ENCODE results near the gene FOS.
"Not testable (repeated sequence)": the region's sequence is repeated elsewhere in the genome, so short reads cannot be mapped to it uniquely, and the experiment has no call there.

FOS gene

GRCh38 chr14:75278422-75279152 lies at the start of gene FOS:
Gene FOS, plus strand, starts transcription at chr14:75278828. Its CDS starts 155 bp downstream, at chr14:75278983.
- Histone ChIP-seq H3K36me3 (ENCODE audit: control insufficient read depth, insufficient read depth, low read length) (peaks cover 17% of the 10 kb centered on the region), H3K27ac (ENCODE audit: low read depth, low read length) (peak within 1 kb of the TSS; percentile 99), H3K4me1 (ENCODE audit: control insufficient read depth, insufficient read depth, low read length) (peaks cover 19% of the 10 kb centered on the region), H3K27me3 (ENCODE audit: control insufficient read depth, insufficient read depth, low read length) (no peaks in the 10 kb centered on the region), H3K4me3 (ENCODE audit: low read length) (peak within 1 kb of the TSS; percentile 92), H3K9ac (ENCODE audit: low read length) (peak within 1 kb of the TSS; percentile 91)

GRCh38 chr14:75229661-75230139 lies 48.9 kb upstream of the FOS start:
- Histone ChIP-seq H3K36me3 (ENCODE audit: control insufficient read depth, insufficient read depth, low read length) (no peaks in the 10 kb centered on the region), H3K27me3 (ENCODE audit: control insufficient read depth, insufficient read depth, low read length) (no peaks in the 10 kb centered on the region), H3K27ac (ENCODE audit: low read depth, low read length) (no peak overlapping the region), H3K9ac (ENCODE audit: low read length) (no peak overlapping the region), H3K4me3 (ENCODE audit: low read length) (no peak overlapping the region), H3K4me1 (ENCODE audit: control insufficient read depth, insufficient read depth, low read length) (no peaks in the 10 kb centered on the region)

- H3K9ac ChIP-seq (ENCODE audit: low read length), result no peak overlapping the region
- no peaks in the 10 kb centered on the region for H3K4me1 ChIP-seq (ENCODE audit: control insufficient read depth, insufficient read depth, low read length)
- no peaks in the 10 kb centered on the region for H3K36me3 ChIP-seq (ENCODE audit: control insufficient read depth, insufficient read depth, low read length)
- H3K27ac ChIP-seq (ENCODE audit: low read depth, low read length), result no peak overlapping the region
- H3K4me3 ChIP-seq (ENCODE audit: low read length), result no peak overlapping the region
- H3K27me3 ChIP-seq (ENCODE audit: control insufficient read depth, insufficient read depth, low read length), result no peaks in the 10 kb centered on the region
Measured at GRCh38 chr14:75230140-75230792, 48.4 kb upstream of the FOS start.

DNA sequence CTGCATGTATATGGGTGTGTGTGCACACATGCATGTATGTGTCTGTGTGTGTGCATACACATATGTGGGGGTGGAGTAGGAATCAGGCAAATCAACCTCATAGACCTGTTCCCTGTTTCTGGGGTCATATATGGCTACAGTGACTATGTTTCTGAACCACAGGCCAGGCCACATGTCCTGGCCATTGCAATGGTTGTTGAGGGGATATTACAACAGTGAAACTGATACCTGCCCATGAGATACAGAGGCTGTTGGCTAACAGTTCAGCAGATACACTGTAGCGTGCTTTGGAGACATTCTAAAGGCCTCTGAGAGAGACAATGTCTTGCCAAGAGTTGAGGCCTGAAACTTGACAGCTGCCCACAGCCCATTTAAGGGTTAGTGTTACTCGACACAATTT lies 47.3 kb upstream of the FOS start:
- H3K27ac ChIP-seq (ENCODE audit: low read depth, low read length), result no peak overlapping the region
- no peak overlapping the region for H3K4me3 ChIP-seq (ENCODE audit: low read length)
- no peaks in the 10 kb centered on the region for H3K4me1 ChIP-seq (ENCODE audit: control insufficient read depth, insufficient read depth, low read length)
- H3K36me3 ChIP-seq (ENCODE audit: control insufficient read depth, insufficient read depth, low read length), result no peaks in the 10 kb centered on the region
- H3K27me3 ChIP-seq (ENCODE audit: control insufficient read depth, insufficient read depth, low read length), result no peaks in the 10 kb centered on the region
- no peak overlapping the region for H3K9ac ChIP-seq (ENCODE audit: low read length)

- Histone ChIP-seq H3K4me3 (ENCODE audit: low read length) (no peak overlapping the region), H3K4me1 (ENCODE audit: control insufficient read depth, insufficient read depth, low read length) (no peaks in the 10 kb centered on the region), H3K36me3 (ENCODE audit: control insufficient read depth, insufficient read depth, low read length) (no peaks in the 10 kb centered on the region), H3K27ac (ENCODE audit: low read depth, low read length) (no peak overlapping the region), H3K9ac (ENCODE audit: low read length) (no peak overlapping the region), H3K27me3 (ENCODE audit: control insufficient read depth, insufficient read depth, low read length) (no peaks in the 10 kb centered on the region)
Measured at GRCh38 chr14:75232191-75232590, 46.4 kb upstream of the FOS start.

- Histone ChIP-seq H3K4me1 (ENCODE audit: control insufficient read depth, insufficient read depth, low read length) (peaks cover 3% of the 10 kb centered on the region), H3K36me3 (ENCODE audit: control insufficient read depth, insufficient read depth, low read length) (no peaks in the 10 kb centered on the region), H3K27me3 (ENCODE audit: control insufficient read depth, insufficient read depth, low read length) (no peaks in the 10 kb centered on the region), H3K9ac (ENCODE audit: low read length) (no peak overlapping the region), H3K27ac (ENCODE audit: low read depth, low read length) (no peak overlapping the region), H3K4me3 (ENCODE audit: low read length) (no peak overlapping the region)
Measured at GRCh38 chr14:75232597-75232996, 46.0 kb upstream of the FOS start.

DNA sequence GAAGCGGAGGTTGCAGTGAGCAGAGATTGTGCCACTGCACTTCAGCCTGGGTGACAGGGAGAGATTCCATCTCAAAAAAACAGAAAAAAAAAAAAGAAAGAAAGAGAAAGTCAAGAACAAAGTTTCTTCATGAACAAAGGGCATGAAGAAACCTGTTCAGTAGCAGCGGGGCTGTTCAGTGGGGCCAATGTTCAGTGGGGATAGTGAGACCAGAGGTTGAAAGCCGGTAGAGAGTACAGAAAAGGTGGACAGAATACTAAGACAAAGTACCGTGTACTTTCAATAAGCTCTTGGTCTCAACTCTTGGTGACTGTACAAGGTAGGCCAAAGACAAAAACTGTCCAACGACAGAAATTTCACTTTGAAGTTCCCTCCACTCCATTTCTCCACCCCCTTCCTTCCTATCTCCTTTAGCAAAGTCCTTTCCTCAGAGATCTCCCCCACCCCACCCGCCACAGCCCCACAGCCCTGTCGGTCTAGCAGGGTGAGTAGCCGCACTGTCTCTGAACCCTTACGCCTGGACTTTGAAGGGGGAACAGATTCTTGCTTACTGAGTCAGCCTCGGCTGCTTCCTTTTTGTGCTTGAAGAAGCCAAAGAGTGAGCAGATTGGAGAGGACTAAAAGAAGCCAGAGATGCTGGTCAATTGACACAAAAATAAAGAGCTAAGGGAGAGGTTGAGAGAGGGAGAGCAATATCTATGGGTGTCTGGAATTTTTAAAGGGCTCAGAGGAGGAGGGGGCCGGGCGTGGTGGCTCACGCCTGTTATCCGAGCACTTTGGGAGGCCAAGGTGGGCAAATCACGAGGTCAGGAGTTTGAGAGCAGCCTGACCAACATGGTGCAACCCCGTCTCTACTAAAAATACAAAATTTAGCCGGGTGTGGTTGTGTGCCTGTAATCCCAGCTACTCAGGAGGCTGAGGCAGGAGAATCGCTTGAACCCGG lies 44.2 kb upstream of the FOS start:
- H3K36me3 ChIP-seq (ENCODE audit: control insufficient read depth, insufficient read depth, low read length), result no peaks in the 10 kb centered on the region
- no peak overlapping the region for H3K27ac ChIP-seq (ENCODE audit: low read depth, low read length)
- H3K4me3 ChIP-seq (ENCODE audit: low read length), result no peak overlapping the region
- no peak overlapping the region for H3K9ac ChIP-seq (ENCODE audit: low read length)
- H3K4me1 ChIP-seq (ENCODE audit: control insufficient read depth, insufficient read depth, low read length), result peaks cover 18% of the 10 kb centered on the region
- no peaks in the 10 kb centered on the region for H3K27me3 ChIP-seq (ENCODE audit: control insufficient read depth, insufficient read depth, low read length)

DNA sequence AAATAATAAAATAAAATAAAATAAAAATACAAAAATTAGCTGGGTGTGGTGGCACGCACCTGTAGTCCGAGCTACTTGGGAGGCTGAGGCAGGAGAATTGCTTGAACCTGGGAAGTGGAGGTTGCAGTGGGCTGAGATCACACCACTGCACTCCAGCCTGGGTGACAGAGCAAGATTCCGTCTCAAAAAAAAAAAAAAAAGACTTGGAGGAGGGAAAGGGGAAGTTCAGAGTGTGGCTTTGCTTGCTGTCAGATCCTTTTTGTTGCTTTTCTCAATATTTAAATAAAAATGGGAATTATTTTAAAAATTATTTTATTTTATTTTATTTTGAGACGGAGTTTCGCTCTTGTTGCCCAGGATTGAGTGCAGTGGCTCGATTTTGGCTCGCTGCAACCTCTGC lies 43.4 kb upstream of the FOS start:
- not testable (repeated sequence) for H3K27me3 ChIP-seq (ENCODE audit: control insufficient read depth, insufficient read depth, low read length); H3K4me3 ChIP-seq (ENCODE audit: low read length); H3K36me3 ChIP-seq (ENCODE audit: control insufficient read depth, insufficient read depth, low read length); H3K27ac ChIP-seq (ENCODE audit: low read depth, low read length); H3K9ac ChIP-seq (ENCODE audit: low read length)
- H3K4me1 ChIP-seq (ENCODE audit: control insufficient read depth, insufficient read depth, low read length), result peaks cover 21% of the 10 kb centered on the region

GRCh38 chr14:75236467-75236866 lies 42.2 kb upstream of the FOS start:
- Histone ChIP-seq H3K4me1 (ENCODE audit: control insufficient read depth, insufficient read depth, low read length) (peaks cover 21% of the 10 kb centered on the region), H3K4me3 (ENCODE audit: low read length) (no peak overlapping the region), H3K36me3 (ENCODE audit: control insufficient read depth, insufficient read depth, low read length) (no peaks in the 10 kb centered on the region), H3K27me3 (ENCODE audit: control insufficient read depth, insufficient read depth, low read length) (no peaks in the 10 kb centered on the region), H3K27ac (ENCODE audit: low read depth, low read length) (peak overlapping the region; percentile 78), H3K9ac (ENCODE audit: low read length) (no peak overlapping the region)

DNA sequence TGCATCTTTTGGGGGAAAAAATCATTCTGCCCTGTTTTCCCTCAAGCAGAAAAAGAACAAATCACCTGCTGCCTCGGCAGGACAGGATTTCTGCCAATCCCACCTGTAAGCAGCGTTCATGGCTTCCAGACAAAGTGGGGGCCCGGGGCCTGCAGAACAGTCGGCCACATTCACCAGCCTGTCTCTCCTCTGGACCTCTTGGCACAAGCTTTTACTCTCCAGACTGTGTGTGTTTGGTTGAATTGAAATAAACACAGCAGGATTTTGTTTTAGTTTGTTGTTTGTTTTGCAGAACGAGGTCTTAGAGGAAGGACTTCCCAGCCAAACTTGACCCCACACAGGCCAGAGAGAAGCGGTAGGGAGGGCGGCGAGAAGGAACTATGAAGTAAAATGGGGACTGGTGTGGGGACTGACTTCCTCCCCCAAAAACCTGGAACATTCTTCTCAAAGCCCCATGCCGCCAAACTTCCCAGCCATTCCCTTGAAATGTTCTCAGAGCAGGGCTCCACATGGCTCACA lies 41.7 kb upstream of the FOS start:
- H3K9ac ChIP-seq (ENCODE audit: low read length), result no peak overlapping the region
- H3K27me3 ChIP-seq (ENCODE audit: control insufficient read depth, insufficient read depth, low read length), result no peaks in the 10 kb centered on the region
- no peaks in the 10 kb centered on the region for H3K36me3 ChIP-seq (ENCODE audit: control insufficient read depth, insufficient read depth, low read length)
- no peak overlapping the region for H3K4me3 ChIP-seq (ENCODE audit: low read length)
- peaks cover 21% of the 10 kb centered on the region for H3K4me1 ChIP-seq (ENCODE audit: control insufficient read depth, insufficient read depth, low read length)
- H3K27ac ChIP-seq (ENCODE audit: low read depth, low read length), result peak overlapping the region; percentile 78

DNA sequence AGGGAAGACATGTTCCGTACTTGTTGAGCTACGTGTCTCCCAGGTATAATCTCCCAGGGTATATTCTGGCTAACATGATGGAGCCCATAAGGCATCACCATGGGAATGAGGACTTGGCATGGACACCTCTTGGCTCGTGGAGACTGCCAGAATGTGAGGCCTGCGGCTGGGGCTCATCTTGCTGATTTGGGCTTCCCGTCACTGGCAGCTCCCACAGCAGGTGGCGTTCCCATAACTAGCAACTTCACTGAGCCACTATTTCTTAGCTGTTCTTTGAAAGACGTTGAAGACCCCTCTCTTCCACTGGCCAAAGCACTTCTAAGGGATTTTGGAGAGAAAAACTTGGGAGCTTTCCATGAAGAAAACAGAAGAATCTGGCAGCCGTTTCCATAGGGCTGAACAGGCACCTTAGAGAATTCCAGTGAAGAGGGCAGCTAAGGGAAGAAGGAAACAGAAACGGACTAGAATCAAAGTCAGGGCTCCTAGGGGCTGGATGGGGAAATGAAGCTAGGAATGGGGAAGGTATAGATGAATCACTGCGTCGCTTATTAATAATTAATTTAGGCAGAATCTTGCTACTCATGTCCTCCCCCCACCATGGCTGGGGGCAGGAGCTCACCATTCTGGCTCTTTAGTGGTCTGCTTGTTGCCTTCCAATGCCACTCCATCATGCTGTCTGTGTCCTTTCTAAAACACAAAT lies 39.7 kb upstream of the FOS start:
- H3K4me3 ChIP-seq (ENCODE audit: low read length), result no peak overlapping the region
- H3K9ac ChIP-seq (ENCODE audit: low read length), result no peak overlapping the region
- H3K36me3 ChIP-seq (ENCODE audit: control insufficient read depth, insufficient read depth, low read length), result no peaks in the 10 kb centered on the region
- H3K4me1 ChIP-seq (ENCODE audit: control insufficient read depth, insufficient read depth, low read length), result peaks cover 24% of the 10 kb centered on the region
- peak overlapping the region; percentile 78 for H3K27ac ChIP-seq (ENCODE audit: low read depth, low read length)
- H3K27me3 ChIP-seq (ENCODE audit: control insufficient read depth, insufficient read depth, low read length), result no peaks in the 10 kb centered on the region
